HG03025 (cell line): ENCODE measurements around the gene TBL1XR1.

ENCODE experiments used
- ATAC-seq: cut with Tn5 transposase; IDR thresholded peaks from one replicate; pipeline ENCODE4 v1.9.1; 2021; ENCODE audit warnings: mild to moderate bottlenecking, moderate library complexity; ENCODE audit not compliant: unreplicated experiment, low FRiP score

The TBL1XR1 gene

DNA sequence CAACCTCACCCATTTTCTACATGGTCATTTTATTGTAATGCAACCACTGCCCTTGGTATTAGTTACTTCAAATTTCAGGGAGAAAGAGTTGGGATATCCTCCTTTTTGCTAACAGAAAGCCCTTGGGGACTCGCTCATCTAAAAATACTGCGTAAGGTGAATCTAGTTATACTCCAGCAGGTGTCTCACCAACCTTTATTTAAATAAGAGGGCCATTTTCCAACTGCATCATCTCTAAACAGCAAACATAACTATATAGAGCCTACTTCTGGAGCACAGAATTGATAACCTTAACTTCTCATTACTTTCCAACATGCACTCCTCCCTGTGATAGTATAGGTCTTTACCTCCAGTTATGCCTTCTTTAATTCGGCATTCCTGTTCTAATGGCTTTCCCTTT lies 77.5 kb downstream of the TBL1XR1 start:
- no peak for ATAC-seq

DNA sequence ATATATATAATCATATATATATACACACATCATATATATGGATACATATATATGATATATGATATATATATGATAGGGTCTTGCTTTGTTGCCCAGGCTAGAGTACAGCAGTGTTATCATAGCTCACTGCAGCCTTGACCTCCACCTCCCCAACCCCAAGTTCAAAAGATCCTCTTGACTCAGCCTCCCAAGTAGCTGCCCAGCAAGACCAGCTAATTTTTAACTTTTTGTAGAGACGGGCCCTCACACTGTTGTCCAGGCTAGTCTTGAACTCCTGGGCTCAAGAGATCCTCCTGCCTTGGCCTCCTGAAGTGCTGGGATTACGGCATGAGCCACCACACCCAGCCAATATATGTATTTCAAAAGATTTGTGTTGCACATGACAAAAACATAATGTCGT lies 83.0 kb downstream of the TBL1XR1 start:
- ATAC-seq: no peak

DNA sequence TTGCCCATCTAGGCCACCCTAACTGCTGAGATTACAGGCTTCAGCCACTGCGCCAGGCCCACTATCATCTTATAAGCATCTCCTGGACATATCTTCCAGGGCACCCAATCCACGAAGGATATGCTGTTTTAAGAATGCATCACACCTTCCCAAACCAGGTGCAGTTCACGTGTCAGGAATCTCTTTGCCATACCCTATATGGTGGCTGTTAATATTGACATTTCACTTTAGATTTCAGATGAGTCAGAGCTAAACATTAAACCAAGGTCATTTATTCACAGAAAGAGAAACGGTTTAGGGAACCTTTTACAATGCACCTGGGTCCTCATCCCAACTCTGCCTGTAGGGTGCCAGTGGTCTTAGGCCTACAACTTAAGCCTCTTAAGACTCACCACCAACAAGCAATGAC lies 85.7 kb downstream of the TBL1XR1 start:
- no peak for ATAC-seq

DNA sequence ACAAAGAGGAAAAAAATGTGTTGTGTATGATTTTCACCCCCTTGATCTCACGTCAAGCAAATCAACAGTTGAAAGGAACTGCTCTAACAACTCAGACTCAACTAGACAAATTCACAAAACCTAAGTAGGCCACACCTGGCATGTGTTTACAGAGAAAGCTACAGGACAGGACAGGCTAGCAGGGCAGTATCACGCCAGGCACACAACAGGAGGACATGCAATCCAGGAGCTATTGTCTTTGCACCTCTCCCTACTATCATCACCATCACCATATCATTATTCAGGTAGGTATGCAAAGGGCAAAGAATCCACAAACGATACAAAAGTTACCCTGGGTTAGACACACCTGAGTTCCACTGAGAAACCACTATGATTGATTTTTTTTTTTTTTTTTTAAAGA lies 86.4 kb downstream of the TBL1XR1 start:
- no peak for ATAC-seq

DNA sequence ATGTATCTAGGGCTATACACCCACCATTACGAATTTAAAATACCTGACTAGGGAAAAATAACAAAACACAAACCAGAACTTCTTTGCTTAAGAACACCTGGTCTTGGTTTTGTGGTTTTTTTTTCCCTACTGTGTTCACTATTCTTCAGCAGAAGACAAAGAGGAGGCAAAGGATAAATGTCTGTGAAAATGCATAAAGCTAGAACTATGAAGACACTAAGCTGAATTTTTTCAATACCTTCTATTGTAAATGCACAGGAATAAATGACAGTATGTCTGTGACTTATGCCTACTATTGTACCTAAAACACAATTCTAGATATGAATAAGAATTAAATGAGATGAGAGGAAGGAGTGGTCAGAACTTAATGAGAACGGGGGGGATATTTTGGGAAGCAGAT lies 86.9 kb downstream of the TBL1XR1 start:
- ATAC-seq: no peak

DNA sequence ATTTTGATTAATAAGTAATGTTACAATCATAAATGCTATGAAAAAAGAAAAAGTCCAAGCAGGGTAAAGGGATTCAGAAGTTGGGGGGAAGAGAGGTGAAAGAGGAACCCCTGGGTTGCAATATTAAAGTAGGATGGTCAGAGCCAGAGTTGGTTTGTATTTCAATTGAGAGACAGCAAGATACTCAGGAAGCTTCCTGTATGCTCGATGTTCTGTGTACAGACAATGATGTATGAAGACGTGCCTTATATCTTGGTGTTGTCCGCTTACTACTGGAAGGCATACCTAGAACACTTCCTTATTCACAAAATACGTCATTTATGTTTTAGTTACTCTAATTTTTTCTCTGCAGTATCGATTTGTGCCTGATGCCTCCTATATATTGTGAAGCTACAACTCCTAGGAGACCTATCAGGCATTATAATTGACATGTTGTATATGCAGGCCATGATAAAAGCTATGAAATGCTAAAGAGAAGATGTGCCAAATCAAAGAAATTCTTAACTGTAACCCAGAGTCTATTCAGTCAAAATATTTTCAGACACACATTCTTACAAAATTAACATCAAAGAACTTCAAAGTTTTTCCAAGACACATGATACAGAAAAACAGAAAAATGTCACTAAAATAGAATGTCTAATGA lies 87.5 kb downstream of the TBL1XR1 start:
- ATAC-seq: no peak

DNA sequence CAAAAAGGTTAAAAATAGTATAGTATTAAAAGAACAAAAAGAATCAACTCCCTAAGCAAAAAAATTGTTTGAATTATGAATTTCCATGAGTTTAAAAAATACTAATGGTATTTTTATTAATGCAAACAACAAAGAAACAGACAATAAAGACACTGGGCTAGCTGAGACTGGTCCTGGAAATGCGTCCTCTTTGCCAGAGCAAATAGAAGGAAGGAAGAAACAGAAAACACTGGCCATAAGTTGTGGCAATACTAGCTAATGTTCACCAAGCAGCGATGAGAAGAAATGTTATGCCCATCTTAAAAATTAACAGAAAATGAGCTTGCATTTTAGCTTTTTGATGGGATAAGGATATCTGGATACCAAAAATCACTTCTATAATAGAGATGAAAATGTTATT lies 88.6 kb downstream of the TBL1XR1 start:
- ATAC-seq: no peak

DNA sequence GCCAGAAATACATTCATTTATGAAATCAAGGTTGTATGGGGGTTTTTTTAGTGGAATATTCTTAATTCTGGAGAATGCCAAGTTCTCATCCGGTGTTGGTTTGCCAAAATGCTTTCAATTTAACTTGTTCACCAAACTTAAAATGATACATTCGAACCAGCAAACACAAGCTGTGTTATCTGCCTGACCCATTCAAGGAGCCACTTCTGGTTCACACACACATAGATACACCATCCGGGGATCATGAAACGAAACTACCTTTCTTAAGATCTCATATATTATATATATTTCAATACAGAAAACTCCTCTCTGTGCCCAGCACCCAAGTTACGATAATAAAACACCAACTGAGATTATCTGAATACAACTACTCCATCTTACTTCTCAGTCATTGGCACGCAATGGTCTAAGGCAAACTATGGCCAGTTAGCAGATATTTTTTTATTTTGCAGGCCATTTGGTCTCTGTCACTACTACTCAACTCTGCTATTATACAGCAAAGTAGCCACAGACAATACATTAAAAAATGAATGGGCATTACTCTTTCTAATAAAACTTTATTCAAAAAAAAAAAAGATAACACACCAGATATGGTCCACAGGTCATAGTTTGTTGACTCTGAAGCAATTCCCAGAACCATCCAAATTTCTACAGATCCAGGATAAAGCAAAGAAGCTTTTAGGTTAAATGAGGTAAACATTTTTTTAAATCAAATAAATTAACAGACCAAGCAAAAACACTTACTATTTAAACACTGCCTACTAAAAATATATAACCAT lies 89.6 kb downstream of the TBL1XR1 start:
- no peak for ATAC-seq

DNA sequence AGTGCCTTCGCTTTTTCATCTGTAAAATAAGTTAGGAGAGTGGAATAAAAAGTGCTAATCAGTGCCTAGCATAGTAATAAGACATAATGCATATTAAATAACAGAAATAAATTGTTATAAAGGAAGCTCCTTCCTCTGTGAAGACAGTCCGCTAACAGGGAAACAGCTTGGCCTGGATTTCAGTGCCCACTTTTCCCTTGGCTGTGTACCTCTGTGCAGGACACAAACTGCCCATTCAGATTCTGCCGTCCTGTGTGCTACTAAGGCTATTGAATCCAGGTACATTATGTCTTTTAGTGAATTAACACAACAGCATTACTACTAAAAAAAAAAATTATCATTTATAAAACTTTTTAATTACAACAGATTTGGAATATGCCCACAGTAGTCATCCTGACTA lies 90.7 kb downstream of the TBL1XR1 start:
- no peak for ATAC-seq

DNA sequence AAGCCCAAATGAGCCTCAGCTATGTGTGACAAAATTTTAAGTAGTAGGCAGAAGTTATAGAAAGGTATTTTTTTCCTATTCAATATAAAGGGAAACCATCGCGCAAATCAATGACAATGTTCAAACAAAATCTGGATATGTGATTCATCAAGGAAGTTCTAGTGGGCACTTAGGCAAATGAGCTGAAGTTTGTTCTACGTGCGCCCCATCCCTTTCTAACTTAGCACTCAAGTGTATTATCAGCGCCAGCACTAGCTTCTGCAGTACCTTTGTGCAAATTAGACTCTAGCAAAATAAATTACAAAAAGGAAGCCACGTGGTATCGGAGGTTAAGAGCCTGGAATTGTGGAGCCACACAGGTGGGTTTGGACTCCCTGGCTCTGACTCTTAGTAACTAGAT lies 91.1 kb downstream of the TBL1XR1 start:
- ATAC-seq: no peak

DNA sequence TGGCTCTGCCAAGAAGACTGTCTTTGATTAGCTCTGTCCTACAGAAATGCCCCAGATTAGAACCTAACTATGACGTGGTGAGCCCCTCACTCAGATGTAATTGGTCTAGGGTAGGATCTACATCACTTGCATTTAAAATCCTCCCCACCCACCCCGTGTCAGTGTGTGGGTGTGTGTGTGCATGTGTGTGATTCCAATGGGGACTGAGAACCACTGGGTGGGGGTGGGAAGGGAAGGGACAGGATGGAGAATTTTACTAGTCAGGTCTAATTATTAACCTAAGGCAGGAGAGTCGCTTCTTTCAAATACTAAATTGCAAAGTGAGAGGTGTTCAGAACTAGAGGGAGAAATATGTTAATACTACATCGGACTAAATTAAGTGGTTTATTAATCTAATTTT lies 91.7 kb downstream of the TBL1XR1 start:
- no peak for ATAC-seq

DNA sequence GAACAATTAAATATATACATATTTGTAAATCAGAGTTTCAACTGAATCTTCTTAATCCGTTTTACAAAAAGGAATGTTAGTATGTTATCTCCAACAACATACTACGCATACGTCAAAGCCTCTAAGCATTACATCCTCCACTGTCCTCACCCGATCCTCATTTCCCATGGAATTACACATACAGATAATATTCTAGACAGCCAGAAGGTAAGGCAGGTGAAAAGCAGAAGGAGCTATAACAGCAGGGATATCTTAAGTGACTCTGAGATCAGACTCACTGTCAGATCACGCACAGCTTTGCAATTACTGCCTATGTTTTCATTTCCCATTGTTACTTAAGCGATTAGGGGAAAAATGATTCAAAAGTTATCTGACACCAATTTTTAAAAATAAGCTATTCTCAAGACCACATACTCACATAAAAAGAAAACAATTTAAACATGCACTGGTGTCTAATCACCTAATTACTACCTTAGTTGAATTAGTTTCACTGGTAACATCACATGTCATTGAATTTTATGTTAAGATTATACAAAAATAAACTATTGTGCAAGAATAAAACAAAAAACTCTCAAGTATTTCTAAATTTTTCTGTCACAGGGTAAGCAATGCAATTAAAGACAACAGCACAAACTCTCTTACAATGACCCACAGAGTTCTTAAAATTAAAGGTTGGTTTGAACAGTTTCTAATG lies 92.8 kb downstream of the TBL1XR1 start:
- ATAC-seq: no peak

DNA sequence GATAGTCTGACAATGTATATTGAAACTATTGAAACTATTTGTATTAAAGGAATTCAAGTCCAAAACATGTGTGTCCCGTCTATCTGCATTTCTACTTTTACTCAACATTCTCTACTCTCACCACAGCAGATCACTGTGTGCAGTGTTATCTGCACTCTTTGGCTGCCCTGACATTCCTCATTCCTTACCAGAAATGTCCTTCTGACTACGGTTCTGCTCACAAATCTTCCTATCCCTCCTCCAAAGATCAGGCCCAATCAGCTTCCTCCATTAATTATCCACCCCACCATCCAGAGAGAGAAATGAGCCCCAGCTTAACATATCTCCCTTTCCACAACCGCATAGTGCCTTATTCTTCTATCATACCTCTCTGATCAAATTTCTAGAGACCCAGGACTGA lies 94.7 kb downstream of the TBL1XR1 start:
- no peak for ATAC-seq

DNA sequence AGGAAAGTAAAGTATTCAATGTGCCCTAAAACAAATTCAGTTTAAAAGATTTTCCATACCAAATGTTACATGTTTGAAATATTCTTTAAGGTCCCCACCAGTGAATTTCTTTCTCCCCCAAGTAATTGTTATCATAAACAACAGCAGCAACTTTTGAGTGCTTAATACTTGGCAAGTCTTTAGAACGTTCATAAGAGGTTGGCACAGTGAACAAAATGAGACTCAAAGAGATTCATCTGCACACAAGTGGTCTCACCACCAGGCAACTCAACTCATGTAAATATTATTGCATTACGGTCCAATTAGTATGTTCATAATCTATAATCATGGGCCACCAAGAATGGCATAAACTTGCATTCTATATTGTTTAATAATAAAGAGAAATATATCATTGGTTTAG lies 98.7 kb downstream of the TBL1XR1 start:
- ATAC-seq: no peak

DNA sequence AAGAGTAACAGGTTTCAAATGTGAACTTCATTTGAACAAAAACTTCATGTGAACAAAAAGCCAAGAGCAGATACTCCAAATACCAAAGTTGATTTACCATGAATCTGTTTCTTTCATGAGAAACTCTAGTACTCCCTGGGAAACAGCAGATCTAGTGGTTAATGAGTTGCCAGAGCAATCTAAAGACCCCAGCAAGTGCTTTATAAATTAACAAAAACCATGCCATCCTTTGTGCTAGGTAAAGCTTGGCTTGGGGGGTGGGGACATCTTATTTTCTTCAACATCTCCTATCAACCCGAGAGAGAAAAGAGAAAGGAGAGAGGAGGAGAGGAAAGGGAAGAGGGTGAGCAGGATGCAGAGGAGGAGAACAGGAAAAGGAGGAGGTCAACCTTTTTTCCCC lies 100.7 kb downstream of the TBL1XR1 start:
- no peak for ATAC-seq

DNA sequence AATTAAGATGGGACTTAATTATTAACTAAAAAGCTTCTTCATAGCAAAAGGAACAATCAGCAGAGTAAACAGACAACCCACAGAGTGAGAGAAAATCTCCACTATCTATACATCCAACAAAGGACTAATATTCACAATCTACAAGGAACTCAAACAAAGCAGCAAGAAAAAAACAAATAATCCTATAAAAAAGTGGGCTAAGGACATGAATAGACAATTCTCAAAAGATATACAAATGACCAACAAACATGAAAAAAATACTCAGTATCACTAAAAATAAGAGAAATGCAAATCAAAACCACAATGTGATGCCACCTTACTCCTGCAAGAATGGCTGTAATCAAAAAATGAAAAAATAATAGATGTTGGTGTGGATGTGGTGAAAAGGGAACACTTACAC lies 103.3 kb downstream of the TBL1XR1 start:
- ATAC-seq: no peak

DNA sequence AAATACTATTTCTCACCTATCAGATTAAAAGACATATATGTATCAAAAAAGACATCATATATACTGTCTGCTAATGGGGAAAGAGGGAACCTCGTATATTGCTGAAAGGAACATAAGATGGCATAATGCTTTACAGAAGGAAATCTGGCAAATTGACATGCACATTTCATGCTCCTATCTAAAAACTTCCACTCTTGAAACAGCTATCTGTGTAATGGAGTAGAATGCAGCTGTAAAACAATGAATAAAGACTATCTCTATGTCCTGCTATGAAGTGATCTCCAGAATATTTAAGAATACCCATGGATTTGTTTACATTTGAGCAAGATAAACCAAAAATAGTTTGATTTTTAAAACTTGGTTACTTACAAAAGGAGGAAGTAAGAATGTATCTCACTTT lies 107.4 kb downstream of the TBL1XR1 start:
- no peak for ATAC-seq

DNA sequence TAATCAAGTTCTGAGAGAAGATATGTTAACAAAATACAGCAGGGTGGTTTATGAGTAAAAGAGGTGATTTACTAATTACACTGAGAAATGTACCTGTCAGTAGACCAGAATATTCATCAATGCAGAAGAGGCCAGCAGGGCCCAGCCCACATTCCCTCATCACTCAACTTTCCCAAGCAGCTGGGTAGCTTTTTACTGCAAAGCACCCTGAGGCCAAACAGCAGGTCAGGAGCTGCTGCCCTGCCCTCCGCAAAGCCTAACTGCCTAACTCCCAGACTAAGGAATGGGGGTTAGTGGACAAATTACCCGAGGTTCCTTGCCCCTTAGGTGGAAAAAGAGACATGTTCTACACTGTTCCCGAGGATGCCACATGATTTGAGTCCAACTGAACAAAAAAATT lies 108.2 kb downstream of the TBL1XR1 start:
- no peak for ATAC-seq

DNA sequence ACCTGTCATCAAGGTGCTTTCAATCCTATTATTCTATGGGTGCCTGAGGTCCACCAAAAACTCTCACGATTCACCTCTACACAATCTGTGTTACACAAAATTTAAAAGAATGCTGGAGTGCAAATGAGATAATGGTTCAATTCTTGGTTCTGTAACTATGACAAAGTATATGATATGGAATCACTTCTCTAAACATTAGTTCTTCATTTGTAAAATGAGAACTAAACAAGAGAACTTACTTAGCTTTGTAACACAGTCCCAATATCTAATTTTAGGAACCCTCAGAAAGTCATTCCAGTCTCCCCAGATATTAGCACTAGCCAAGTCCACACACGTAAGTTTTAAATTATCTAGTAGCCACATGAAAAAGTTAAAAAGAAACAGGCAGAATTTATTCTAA lies 111.5 kb downstream of the TBL1XR1 start:
- ATAC-seq: no peak

DNA sequence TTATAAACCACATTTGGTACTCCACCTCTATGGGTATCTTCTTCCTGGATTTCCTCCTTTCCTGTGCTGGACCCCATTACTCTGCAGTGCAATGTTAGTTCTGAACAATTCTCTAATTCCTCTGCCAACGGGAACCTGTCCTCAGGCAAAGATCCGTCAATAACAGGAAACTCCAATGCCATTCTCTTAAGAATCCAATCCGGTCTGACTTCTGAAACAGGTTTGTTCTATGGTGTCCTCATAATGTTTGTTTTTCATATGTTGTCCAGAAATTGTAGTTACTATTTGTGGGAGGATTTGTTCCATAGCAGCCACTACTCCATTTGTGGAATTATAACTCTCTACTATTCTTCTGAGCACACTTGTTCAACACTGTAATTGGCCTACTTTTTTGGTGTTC lies 112.7 kb downstream of the TBL1XR1 start:
- no peak for ATAC-seq

DNA sequence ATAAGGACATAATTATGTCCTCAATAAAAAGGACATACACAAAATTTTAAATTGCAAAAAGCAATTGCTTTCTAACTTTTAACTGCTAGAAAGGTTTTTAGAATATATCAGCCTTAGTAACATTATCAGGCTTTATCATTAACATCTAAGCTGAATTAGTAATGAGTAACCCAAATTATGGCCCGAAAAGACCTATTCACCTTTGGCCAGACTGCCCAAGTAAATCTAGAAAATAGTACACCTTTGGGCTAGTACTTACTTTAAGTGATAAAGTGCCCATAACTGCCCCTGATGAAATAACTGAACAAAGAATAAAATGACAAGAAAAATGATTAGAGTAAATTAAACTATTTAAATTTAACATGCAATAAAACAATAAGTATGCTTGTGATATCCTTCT lies 117.2 kb downstream of the TBL1XR1 start:
- ATAC-seq: no peak

DNA sequence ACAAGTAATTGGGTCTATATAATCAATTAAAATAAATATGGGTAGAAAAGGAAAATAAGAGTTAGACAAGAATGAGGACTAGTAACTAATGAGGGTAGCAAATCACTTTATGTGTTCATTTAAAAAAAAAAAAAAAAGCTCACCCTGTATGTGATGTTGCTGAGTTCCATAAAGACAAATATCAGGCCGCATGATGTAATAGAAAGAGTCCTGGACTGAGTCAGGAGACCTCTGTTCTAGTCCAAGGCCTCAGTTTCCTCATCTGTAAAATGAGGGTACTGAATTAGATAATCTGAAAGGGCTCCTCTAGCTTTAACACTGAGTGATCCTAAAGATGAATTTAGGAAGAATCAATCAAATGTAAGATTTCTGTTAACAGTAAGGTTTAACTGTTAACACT lies 117.6 kb downstream of the TBL1XR1 start:
- no peak for ATAC-seq
